OCI-LY3 (cell line): ENCODE measurements around the gene IPPK.

ENCODE experiments used
- H2AFZ ChIP-seq: fragments of 200-600, 300-600 bp; shearing (Covaris generic); 2 replicates; pipeline ENCODE4 v1.6.0; 2014; ENCODE audit warnings: antibody characterized with exemption, low read depth, low read length
- H3K27ac ChIP-seq: fragments of 200-600, 300-600 bp; sonication (generic); 2 replicates; pipeline ENCODE4 v1.5.1; 2014; ENCODE audit warnings: mild to moderate bottlenecking, low read length, moderate library complexity, mixed read lengths
- H3K27me3 ChIP-seq: fragments of 200-600, 300-600 bp; sonication (generic); 2 replicates; pipeline ENCODE4 v1.6.1; 2014; ENCODE audit warnings: low read depth, low read length, mixed read lengths
- H3K36me3 ChIP-seq: fragments of 200-600, 300-600 bp; sonication (generic); replicated peaks from 2 replicates; pipeline ENCODE3; 2014; ENCODE audit warnings: low read depth, low read length, mixed read lengths
- H3K4me1 ChIP-seq: fragments of 300-600, 200-600 bp; sonication (generic); 2 replicates; pipeline ENCODE4 v1.6.1; 2014; ENCODE audit warnings: low read length, mixed read lengths
- H3K4me2 ChIP-seq: fragments of 200-600, 300-600 bp; sonication (generic); 2 replicates; pipeline ENCODE4 v1.6.1; 2014; ENCODE audit warnings: low read length, mixed read lengths
- H3K4me3 ChIP-seq: fragments of 300-600, 200-600 bp; sonication (generic); 2 replicates; pipeline ENCODE4 v1.5.1; 2014; ENCODE audit warnings: antibody characterized with exemption, mild to moderate bottlenecking, low read length, moderate library complexity
- H3K79me2 ChIP-seq: fragments of 300-600, 200-600 bp; shearing (Covaris generic); 2 replicates; pipeline ENCODE4 v1.6.1; 2014; ENCODE audit warnings: mild to moderate bottlenecking, low read length, mixed read lengths
- H3K9ac ChIP-seq: fragments of 300-600, 200-600 bp; shearing (Covaris generic); 2 replicates; pipeline ENCODE4 v1.6.0; 2014; ENCODE audit warnings: mild to moderate bottlenecking, low read length, moderate library complexity
- H3K9me3 ChIP-seq: fragments of 200-600, 300-600 bp; shearing (Covaris generic); 2 replicates; pipeline ENCODE4 v1.6.1; 2014; ENCODE audit warnings: low read length, mixed read lengths; ENCODE audit not compliant: insufficient read depth
- H4K20me1 ChIP-seq: fragments of 200-600, 300-600 bp; sonication (generic); 2 replicates; pipeline ENCODE4 v1.6.1; 2016; ENCODE audit warnings: low read length, mixed read lengths; ENCODE audit not compliant: insufficient read depth
- CTCF ChIP-seq: fragments of 200-600, 300-600 bp; sonication (generic); IDR thresholded peaks from 2 replicates; pipeline ENCODE4 v1.5.1; 2014; ENCODE audit warnings: antibody characterized with exemption, low read length, low read depth
- EZH2phosphoT487 ChIP-seq: fragments of 200-600 bp; shearing (Covaris generic); IDR thresholded peaks from 2 replicates; pipeline ENCODE4 v1.6.1; 2018; ENCODE audit warnings: antibody characterized with exemption, mixed run types, low read depth

IPPK gene

DNA sequence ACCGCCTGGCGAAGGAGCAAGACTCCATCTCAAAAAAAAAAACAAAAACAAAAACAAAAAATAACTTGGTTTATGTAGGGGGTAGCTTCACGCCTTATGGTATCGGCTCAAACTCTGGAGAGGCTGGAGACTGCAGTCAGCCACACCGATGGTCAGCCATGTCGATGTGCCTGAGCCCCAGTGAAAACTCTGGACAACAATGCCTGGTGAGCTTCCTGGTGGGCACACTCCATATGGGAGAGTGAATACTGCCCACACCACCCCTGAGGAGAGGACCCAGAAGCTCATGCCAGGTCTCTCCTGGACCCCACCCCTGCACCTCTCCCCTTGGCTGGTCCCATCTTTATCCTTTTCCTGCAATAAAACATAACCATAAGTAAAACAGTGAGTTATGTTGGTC, 19.6 kb downstream of the IPPK start:
- H3K9me3 ChIP-seq, result no peaks in the 10 kb centered on the region
- no peak overlapping the region for H3K4me3 ChIP-seq
- H3K79me2 ChIP-seq, result 0 out of 2 replicates have a peak, but pooled peaks cover 4% of the 10 kb centered on the region
- no peaks in the 10 kb centered on the region for H3K4me1 ChIP-seq
- H3K27me3 ChIP-seq, result no peaks in the 10 kb centered on the region
- H3K27ac ChIP-seq, result no peak overlapping the region
- TF ChIP-seq CTCF (no peak), EZH2phosphoT487 (no peak)
- no peak overlapping the region for H2AFZ ChIP-seq
- H3K36me3 ChIP-seq, result peaks cover 32% of the 10 kb centered on the region
- H4K20me1 ChIP-seq, result no peaks in the 10 kb centered on the region
- no peak overlapping the region for H3K4me2 ChIP-seq
- no peak overlapping the region for H3K9ac ChIP-seq

GRCh38 chr9:92649007-92649406, 20.9 kb downstream of the IPPK start:
- H2AFZ ChIP-seq, result no peak overlapping the region
- no peak overlapping the region for H3K9ac ChIP-seq
- H3K4me1 ChIP-seq, result no peaks in the 10 kb centered on the region
- H3K79me2 ChIP-seq, result no peaks in the 10 kb centered on the region
- no peak overlapping the region for H3K4me2 ChIP-seq
- peaks cover 38% of the 10 kb centered on the region for H3K36me3 ChIP-seq
- H4K20me1 ChIP-seq, result no peaks in the 10 kb centered on the region
- TF ChIP-seq CTCF (no peak), EZH2phosphoT487 (no peak)
- H3K9me3 ChIP-seq, result no peaks in the 10 kb centered on the region
- no peaks in the 10 kb centered on the region for H3K27me3 ChIP-seq
- no peak overlapping the region for H3K4me3 ChIP-seq
- no peak overlapping the region for H3K27ac ChIP-seq

- Histone ChIP-seq H3K4me2 (no peak overlapping the region), H3K4me1 (no peaks in the 10 kb centered on the region), H3K4me3 (no peak overlapping the region), H3K36me3 (peaks cover 42% of the 10 kb centered on the region), H4K20me1 (no peaks in the 10 kb centered on the region), H3K9ac (no peak overlapping the region), H3K27me3 (no peaks in the 10 kb centered on the region), H3K79me2 (no peaks in the 10 kb centered on the region), H3K27ac (no peak overlapping the region), H3K9me3 (no peaks in the 10 kb centered on the region), H2AFZ (no peak overlapping the region)
- no peak for TF ChIP-seq EZH2phosphoT487
- TF ChIP-seq CTCF, result no peak
These were observed 21.4 kb downstream of the IPPK start for GRCh38 chr9:92648474-92648971.

DNA sequence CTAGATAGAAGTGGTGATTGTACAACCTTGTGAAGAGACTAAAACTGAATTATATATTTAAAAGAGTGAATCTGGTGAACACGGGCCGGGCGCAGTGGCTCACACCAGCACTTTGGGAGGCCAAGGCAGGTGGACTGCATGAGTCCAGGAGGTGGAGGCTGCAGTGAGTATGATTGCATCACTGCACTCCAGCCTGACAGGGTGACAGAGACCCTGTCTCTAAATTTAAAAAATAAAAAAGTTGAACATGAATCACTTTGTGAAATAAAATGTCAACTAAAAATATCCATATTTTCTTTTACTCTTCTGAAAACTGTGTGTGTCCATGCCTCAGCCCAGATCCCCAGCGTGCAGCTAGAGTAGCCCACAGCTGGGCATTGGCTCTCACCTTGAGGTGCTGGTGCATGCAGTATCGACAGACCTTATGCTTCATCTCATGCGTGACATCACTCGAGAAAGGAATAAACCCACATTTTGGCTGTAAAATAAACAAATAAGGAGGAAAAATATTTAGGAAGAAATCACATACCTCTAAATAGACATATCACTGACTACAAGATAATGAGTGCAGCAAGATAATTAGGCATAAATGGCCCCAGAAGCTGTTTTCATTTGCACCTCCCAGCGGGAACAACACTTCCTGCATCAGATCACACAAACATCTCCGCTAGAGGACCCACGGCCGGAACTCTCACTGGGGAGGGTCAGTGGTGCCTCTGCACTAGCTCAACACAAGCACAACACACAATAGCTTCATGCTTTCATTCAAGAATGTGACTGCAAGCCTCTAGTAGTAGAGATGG, 22.1 kb downstream of the IPPK start:
- no peaks in the 10 kb centered on the region for H3K27me3 ChIP-seq
- no peak overlapping the region for H3K4me3 ChIP-seq
- no peak overlapping the region for H2AFZ ChIP-seq
- H3K9ac ChIP-seq, result no peak overlapping the region
- no peak overlapping the region for H3K4me2 ChIP-seq
- no peak overlapping the region for H3K27ac ChIP-seq
- no peak for TF ChIP-seq EZH2phosphoT487
- no peak for TF ChIP-seq CTCF
- no peaks in the 10 kb centered on the region for H4K20me1 ChIP-seq
- peaks cover 45% of the 10 kb centered on the region for H3K36me3 ChIP-seq
- H3K79me2 ChIP-seq, result no peaks in the 10 kb centered on the region
- no peaks in the 10 kb centered on the region for H3K4me1 ChIP-seq
- H3K9me3 ChIP-seq, result no peaks in the 10 kb centered on the region
